Right ventricle myocardium superior (tissue), 1 donor: Measurements from ENCODE around the gene TAF1D. TPM values are rescaled to one million over a fixed set of nuclear protein-coding genes. Genes with fewer than 3 reads are reported as not detected.
A peak's percentile ranks its signal among the peaks of the same experiment; 100 is the strongest.
"Not testable (repeated sequence)": the region's sequence is repeated elsewhere in the genome, so short reads cannot be mapped to it uniquely, and the experiment has no call there.

Experiments
- ATAC-seq: fragments of 200-7000 bp; cut with Tn5 transposase; one replicate; pipeline ENCODE4 v1.9.1; 2020; ENCODE audit warnings: mild to moderate bottlenecking; ENCODE audit not compliant: poor library complexity
- DNase-seq: peaks from one replicate; pipeline ENCODE4 v3.0.0-alpha.2; 2020
- intact Hi-C: fragments of 100-400 bp; cut with DNase I; formaldehyde crosslinking; loops from one replicate; pipeline ENCODE4 v1.11.2; 2022
- long read RNA-seq: library from polyadenylated mRNA; unstranded; transcript quantifications from one replicate; pipeline ENCODE4 v2.0.0, GENCODE V29; 2021
- total RNA-seq: library from RNA; stranded (reverse); fragmentation: NEBNext Ultra II Directional; extraction: Animal tissue kit (Norgen Biotek cat#: 25700); gene quantifications from one replicate; pipeline ENCODE4 v1.2.1, GENCODE V29; 2021
- donor health status: DM: no; HTN: yes; CAD: no; lungs with severe emphysema.

TAF1D gene, protein sequence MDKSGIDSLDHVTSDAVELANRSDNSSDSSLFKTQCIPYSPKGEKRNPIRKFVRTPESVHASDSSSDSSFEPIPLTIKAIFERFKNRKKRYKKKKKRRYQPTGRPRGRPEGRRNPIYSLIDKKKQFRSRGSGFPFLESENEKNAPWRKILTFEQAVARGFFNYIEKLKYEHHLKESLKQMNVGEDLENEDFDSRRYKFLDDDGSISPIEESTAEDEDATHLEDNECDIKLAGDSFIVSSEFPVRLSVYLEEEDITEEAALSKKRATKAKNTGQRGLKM
- 28.2 TPM for total RNA-seq
- long read RNA-seq, partial matches to known transcripts: 4 of 11 reads
- long read RNA-seq, other reads (novel, unspliced or antisense): 2 of 11 reads

DNA sequence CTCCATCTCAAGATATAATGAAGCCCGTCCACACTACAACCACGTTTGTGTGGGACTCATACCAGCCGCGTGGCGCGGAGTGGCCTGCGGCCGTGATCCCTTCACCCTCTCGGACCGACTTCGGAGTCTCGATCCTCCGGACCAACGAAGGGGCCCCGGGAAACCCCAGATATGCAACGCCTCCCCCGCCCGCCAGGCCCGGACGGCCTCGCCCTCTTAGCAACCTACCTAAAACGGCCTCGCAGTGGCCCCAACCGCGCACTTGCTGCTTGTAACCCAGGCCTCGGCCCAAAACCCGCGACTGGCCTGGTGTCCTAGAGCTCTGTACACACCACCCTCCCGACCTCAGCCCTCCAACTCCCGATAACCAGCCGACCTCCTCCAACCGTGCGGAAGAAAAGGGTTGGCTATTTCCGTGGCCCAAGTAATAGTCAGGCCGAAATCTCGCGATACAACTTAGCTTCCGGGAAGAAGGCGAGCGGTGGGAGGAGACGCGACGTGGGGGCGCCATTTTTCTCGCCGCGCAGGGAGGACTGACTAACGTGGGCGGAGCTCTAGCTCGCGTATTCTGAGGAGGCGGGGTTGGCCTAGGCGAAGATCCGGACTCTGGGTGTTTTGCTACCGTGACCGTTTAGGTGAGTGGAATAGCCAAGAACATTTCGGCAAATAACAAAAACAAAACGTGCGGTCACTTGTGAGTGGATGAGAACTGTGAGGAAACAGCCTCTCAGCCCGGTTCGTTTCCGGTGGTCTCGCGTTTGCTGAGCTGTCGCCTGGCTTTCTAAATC, at the start of gene TAF1D, which contains the start of gene C11orf54:
Gene TAF1D, minus strand, starts transcription at position 402 of the 788 bp plus-strand sequence. CDS start 2,191 bp downstream, outside the sequence.
Gene C11orf54, plus strand, starts transcription at position 579 of the 788 bp plus-strand sequence. CDS start 5,722 bp downstream, outside the sequence.
- intact Hi-C loops: loop anchor here (5.0 kb wide), 1 partner anchor 41 kb away; the partner anchor contains the start of gene MED17
- DNase-seq (peak; percentile 98), ATAC-seq (peak; percentile 97)

DNA sequence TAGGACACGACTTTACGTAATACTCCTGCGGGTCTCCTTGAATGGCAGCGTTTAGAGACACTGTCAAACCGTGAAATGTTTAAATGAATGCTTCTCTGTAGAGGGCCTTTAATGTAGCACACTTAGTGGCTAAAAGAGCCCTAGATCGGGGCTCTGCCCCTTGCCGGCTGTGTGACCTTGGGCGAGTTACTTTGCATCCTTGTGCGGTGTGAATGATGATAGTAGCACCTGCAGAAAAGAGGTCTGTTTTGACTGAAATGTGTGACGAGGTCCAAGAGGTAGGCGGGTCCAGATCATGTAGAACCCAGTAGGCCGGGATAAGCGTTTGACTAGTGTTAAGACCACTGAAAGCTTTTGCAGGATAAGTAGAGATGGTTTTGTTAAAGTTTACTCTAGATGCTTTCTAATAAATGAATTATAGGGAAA, 43.7 kb upstream of the TAF1D start:
- peak; percentile 1 for ATAC-seq
- intact Hi-C loops: loop anchor here (5.0 kb wide), 1 partner anchor 43 kb away; the partner anchor contains the start of genes C11orf54 and TAF1D
- DNase-seq: no peak

DNA sequence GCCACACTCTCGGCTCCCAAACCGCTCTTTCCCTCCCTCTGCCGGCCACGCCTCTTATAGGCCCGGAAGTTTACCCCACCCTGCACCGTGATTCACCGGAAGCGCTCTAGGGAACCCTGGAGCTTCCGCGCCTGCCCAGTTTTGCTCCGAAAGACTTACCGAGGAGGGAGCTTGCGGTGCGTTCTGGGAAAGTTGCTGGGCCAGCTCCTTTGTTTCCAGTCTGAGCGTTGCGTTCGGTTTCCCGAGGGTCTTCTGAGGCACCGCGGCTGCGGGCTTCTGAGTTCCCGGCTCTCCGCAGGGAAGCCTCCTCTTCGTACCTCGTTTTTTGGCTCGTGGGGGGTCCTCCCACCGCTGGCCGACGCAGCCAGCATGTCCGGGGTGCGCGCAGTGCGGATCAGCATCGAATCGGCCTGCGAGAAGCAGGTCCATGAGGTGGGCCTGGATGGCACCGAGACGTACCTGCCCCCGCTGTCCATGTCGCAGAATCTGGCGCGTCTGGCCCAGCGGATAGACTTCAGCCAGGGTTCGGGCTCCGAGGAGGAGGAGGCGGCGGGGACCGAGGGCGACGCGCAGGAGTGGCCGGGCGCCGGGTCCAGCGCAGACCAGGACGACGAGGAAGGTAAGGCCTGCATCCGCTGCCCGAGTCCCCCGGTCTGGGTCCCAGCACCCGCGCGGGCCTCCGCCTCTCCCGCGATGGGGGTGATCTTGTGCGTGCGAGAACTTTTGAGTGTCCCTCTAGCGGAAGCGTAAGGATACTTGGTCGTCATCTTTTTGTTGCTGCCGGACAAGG, 43.0 kb upstream of the TAF1D start, which contains the start of gene MED17:
Gene MED17, plus strand, starts transcription at position 138 of the 790 bp plus-strand sequence. Its CDS starts 232 bp downstream, at position 370.
- ATAC-seq (peak; percentile 100), DNase-seq (peak; percentile 94)
- intact Hi-C loops: loop anchor here (5.0 kb wide), 1 partner anchor 42 kb away; the partner anchor contains the start of genes C11orf54 and TAF1D

DNA sequence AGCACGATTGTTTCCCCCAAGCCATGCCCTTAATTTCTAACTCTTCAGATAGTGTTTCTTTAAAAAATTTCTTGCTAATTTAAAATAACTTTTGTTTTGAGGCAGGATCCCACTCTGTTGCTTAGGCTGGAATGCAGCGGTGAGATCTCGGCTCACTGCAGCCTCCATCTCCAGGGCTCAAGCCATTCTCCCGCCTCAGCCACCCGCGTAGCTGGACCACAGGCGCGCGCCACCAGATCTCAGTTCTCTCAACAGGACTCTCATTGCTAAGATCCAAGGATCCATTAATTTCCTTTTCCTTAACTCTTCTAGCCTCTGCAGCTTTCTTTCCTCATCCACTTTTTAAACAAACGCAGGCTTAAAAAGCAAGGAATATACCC, 42.5 kb upstream of the TAF1D start:
- intact Hi-C loops: loop anchor here (5.0 kb wide), 1 partner anchor 41 kb away; the partner anchor contains the start of genes C11orf54 and TAF1D
- no peak for DNase-seq

DNA sequence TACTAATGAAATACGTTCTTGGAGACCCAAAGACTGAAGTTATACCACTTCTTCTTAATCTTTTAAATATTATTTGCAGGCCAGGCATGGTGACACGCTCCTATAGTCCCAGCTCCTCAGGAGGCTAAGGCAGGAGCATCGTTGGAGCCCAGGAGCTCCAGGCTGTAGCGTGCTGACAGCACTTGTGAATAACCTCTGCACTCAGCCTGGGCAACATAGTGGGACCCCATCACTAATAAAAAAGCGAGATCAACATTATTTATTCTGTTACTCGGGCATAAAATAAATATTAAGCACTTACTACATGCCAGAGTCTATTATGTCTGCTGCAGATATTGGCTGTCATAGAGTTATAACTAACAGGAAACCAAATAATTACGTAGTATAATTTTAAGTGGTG, 42.1 kb upstream of the TAF1D start:
- intact Hi-C loops: loop anchor here (5.0 kb wide), 1 partner anchor 41 kb away; the partner anchor contains the start of genes C11orf54 and TAF1D
- no peak for ATAC-seq

More for the DNA sequence above, 42.5 kb upstream of the TAF1D start:
- peak; percentile 62 for ATAC-seq

DNA sequence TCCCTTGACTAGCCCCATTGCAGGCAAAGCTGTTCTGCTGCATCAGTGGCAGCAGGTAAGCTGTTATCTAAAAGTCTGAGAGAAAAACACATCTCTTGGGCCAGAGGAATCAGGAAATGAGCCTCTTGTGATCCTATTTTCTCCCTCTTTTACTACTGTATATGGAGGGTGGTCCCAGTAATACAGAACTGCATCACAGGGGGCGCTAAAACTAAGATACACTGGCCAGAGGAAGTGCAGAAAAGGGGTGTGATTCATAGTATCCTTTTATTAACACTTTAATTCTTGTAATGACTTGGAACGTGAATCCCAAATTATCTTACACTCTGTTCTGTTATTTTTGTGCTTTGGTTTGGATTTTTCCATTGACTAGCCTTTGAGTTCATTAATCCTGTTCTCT, 34.0 kb upstream of the TAF1D start:
- DNase-seq (no peak), ATAC-seq (no peak)
- intact Hi-C loops: no loop called here

More for the DNA sequence above, 42.1 kb upstream of the TAF1D start:
- DNase-seq: no peak

DNA sequence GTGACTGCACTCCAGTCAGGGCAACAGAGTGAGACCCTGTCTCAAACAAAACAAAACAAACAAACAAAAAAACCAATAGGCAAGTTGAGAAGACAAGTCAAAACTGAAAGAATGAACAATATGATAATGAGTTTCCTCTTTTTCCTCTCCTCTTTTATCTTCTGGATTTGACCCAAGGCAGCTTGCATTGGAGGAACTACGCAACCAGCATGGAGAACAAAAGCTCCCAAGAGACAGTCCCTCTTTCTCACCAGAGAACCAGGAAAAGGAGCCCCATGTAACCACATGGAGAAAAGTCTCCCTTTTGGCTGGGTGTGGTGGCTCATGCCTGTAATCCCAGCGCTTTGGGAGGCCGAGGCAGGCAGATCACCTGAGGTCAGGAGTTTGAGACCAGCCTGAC, 33.3 kb upstream of the TAF1D start:
- DNase-seq, intact Hi-C loops, ATAC-seq: not testable (repeated sequence)

DNA sequence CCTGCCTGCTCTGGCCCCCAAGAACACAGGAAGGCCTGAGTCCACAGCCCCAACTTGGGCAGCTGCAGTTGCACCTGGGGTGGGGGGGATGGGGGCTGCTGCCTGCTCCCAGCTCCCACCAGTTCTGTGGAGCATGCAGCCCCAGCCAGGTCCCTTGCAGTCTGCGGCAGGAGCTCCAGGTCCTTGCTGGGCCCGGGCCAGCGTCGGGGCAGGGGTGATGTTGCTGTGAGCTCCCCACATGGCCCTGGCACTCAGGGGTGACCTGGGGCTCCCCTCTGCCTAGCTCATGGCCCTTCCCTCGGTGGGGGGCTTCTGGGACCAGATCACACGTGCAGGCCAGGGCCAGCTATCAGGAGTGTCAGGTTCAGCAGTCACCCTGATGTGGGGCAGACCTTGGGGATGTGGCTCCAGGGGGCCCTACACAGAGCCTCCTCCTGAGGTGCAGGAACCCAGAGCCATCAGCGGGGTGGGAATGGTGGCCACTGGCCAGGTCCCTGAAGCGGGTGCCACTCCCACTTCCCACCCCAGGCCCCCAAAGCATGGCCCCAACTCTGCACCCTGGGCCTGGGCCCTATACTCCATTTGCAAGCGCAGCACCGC, 32.4 kb upstream of the TAF1D start:
- DNase-seq (no peak), ATAC-seq (no peak)
- intact Hi-C loops: no loop called here

DNA sequence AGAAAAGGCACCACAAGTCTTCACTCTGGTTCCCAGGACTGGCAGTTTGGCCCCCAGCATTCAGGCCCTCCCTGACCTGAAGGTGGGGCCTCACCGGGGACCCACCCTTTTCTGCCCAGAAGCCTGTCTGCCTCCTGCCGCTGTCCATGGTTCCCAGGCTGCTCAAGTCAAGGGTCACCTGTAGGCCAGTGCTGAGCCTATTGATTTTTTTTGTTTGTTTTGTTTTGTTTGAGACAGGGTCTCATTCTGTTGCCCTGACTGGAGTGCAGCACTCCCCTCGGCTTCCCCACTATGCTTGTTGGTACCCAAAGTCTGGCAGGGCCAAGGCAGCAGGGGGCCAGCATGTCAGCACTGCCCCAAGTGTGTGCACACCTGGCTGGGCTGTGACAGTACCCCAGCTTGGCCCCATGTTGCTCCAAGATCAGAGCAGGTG, 31.8 kb upstream of the TAF1D start:
- DNase-seq: no peak
- ATAC-seq: no peak
- intact Hi-C loops: no loop called here

DNA sequence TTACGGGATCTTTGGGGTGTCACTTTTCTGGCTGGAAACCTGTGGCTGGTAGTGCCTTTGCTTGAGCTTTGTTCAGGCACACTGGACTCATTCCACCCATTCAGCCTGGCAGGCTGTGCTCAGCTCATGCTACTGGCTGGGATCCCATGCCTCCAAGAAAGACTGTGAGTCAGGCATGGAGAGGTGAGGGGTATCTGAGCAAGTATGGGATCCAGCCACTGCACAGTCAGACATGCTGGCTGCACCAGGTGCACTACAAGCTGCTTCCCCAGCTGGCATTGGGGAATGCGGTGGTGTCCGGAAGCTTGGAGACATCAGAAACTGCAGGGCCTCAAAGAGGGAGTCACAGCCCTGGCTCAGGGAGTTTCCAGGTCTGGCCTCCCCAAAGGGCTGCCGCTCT, 30.8 kb upstream of the TAF1D start:
- no peak for DNase-seq
- intact Hi-C loops: no loop called here
- ATAC-seq: no peak

DNA sequence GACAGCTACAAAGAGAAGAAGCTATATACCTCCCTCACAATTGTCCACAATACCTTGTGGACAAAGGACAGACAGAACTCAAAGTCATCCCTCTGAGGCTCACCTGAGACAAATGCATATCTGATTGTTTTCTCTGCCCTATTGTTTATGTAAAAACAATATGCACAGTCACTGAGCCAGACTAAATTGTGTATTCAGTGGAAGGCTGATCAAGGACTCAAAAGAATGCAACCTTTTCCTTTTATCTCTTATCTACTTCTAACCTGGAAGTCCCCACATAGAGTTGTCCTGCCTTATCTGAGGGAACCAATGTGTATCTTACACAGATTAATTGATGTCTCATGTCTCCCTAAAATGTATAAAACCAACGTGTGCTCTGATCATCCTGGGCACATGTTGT, 28.9 kb upstream of the TAF1D start:
- ATAC-seq (no peak), DNase-seq (no peak)
- intact Hi-C loops: no loop called here

DNA sequence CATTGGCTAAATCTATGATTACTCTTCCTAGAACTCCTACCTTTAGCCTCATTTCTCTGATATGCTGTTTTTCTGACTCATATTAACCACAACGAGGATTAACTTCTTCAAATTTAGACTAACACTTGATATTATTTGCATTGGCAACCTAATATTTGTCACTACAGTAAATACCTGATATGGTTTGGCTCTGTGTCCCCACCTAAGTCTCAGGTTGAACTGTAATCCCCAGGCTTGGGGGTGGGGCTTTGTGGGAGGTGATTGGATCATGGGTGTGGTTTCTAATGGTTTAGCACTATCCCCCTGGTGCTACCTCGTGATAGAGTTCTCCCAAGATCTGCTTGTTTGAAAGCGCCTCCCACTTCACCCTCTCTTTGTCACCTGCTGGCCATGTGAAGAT, 25.7 kb upstream of the TAF1D start:
- intact Hi-C loops: no loop called here
- DNase-seq (no peak), ATAC-seq (no peak)

DNA sequence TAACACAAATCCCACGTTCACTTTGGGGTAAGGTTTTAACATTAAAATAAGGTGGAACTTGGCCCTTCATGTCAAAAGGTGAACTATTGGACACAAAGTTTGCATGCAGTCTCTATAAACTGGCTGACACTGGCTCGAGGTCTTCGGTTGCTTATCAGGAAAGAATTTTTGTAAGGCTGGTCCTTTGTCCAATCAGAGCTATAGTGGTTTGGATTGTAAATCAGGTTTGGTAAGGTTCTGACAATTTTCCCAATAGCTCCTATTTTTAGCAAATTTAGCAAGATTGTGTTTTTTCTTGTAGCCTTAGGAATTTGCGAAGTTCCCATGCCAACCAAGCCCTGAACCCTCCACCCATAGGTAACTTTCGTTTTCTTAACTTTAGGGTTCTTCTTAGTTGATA, 25.2 kb upstream of the TAF1D start:
- intact Hi-C loops: no loop called here
- DNase-seq (no peak), ATAC-seq (no peak)

DNA sequence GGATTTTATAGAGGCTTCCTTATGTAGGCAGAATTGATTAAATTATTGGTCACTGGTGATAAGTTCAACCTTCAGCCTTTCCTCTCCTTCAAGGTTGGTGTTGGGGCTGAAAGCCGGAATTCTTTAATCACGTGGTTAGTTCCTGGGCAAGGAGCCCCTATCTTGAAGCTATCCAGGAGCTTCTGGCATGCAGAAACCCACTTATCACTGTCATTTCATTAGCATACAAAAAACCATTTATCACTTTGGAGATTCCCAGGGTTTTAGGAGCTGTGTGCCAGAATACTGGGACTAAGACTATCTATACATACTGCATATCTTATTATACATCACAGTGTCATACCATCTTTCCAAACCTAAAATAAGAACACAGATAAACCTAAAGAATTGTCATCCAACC, 24.3 kb upstream of the TAF1D start:
- intact Hi-C loops: no loop called here
- no peak for ATAC-seq

DNA sequence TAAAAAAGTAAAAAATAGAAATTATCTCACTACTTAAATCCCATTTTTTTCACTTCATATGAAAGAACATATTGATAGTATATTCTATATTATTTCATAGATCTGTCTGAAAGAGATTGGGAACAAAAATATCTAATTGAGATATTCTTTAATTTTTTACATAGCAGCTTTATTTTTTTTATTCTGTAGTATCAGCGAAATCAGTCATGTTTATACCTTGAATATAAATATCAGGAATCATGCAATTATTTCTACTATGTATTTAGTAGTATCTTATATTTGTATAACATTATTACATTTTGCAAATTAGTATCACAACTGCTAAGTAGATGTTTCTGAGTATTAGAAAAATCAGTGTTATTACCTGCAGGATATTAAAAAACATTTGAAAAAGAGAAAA, 20.6 kb upstream of the TAF1D start:
- no peak for ATAC-seq
- DNase-seq: no peak
- intact Hi-C loops: no loop called here

More for the DNA sequence above, 24.3 kb upstream of the TAF1D start:
- DNase-seq: no peak

DNA sequence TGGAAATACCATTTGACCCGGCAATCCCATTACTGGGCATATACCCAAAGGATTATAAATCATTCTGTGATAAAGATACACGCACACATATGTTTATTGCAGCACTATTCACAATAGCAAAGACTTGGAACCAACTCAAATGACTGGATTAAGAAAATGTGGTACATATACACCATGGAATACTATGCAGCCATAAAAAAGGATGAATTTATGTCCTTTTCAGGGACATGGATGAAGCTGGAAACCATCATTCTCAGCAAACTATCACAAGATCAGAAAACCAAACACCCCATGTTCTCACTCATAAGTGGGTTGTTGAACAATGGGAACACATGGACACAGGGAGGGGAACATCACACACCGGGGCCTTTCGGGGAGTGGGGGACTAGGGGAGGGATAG, 17.8 kb upstream of the TAF1D start:
- ATAC-seq, DNase-seq, intact Hi-C loops: not testable (repeated sequence)

DNA sequence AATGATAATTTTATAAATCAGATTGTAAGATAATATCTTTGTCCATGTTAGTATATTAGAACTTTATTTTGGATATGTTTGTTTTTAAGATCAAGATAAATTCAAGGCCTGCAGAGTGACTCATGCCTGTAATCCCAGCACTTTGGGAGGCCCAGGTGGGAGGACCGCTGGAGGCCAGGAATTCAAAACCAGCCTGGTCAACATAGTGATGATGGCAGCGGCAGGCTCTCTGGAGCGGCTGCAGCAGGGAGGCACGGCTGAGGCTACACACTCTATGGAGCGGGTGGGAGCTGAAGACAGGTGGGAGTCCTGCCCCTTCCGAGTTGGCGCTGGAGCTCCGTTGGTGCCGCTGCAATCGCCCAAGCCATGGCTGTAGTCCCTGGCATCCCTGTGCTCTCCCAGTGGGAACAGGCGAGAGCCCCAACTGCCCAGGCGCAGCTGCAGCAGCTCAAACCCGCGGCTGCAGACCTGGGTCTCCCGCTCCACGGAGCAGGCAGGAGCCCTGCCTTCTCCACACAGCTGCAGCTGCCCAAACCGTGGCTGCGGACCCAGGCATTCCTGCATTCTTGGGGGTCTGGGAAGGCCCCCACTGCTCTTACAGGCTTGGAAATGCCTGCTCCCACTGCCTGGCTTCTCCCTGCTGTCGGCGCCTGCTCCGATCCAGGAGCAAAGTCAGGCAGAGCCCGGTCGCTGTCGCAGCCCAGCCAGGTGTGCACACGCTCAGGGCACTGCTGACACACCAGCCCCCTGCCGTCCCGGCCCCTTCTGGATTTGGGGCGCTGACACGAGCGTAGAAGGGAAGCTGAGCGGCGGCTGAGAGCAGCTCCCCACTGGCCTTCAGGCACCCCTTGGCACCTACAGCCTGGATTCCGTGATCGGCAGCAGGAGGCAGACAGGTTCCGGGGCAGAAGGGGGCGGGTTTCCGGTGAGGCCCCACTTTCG, 16.9 kb upstream of the TAF1D start:
- no peak for DNase-seq
- intact Hi-C loops: no loop called here
- ATAC-seq: no peak
